Endothelial cell of hepatic sinusoid (primary cell): Measurements from ENCODE around the gene PRR33.

Source experiments
- in situ Hi-C: cut with HindIII; loops from 2 replicates; pipeline ENCODE4 v1.10.0; 2017; ENCODE audit warnings: low sequenced_read_pairs

The PRR33 gene

DNA sequence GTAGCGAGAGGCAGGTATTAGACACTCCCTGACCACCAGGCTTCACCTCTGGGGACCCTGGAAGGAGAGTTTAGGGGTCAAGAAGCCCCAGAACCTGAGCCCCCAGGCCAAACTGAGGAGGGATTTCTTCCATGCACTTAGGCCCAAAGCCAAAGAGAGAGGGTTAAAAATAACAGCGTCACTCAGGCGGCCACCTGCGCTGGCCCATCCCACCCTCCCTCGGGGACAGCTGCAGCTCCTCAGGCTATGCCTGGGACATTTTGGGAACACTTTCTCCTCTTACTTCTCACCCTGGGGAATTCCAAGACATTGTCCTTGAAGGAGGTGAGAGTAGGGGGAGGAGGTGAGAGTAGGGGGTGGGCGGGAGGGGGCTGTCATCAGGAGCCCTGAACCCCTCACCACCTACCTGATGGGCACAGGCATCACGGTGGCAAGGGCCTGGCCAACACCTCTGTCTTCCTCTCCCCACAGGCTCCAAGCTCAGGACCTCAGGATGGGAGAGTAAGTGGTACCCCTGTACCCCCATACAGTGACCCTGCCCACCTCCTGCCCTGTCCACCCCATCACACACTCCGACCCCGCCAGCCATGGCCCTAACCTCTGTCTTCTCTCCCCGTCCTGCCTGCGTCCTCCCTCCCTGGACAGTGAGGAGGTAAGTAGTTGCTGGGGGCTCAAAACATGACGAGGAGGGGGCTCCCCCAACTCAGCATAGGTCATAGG, 52.3 kb downstream of the PRR33 start:
- in situ Hi-C loops = no loop called here

DNA sequence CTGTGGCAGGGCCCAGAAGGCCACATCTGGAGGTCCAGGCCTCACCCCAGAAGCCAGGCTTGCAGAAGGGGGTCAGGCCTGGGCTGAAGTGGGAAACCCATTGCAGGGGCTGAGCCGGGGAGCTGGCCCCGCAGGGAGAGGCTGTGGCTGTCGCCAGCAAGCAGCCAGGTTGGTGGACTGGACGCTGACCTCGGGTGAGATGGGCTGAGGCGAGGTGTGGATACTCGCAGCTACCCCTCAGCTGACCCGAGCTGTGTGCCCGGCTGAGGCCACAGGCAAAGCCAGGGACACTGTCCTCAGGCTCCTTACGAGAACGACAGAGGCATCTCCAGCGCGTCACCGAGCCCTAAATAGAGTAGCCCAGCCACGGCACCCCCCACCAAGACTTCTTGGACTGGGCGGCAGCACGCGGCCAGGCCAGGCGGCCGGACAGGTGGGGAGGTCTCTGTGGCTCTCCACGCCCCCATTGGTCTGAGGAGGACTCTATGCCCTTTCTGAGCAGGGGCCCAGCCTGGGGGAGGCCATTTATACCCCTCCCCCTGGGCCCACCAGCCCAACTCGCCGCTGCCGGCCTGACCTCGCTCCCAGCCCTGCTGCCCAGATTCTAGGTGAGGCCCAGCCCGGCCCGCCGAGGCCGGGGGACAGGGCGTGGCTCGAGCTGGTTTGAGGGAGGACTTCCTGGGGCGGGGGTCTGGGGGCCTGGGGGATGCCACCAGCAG, 53.1 kb downstream of the PRR33 start, which contains the start of gene TNNI2:
Gene TNNI2, plus strand, starts transcription at position 556 of the 719 bp plus-strand sequence. CDS start 716 bp downstream, outside the sequence.
- in situ Hi-C loops = no loop called here
